GM12878 (cell line): ENCODE data around the gene AGAP3. TPM values are rescaled to one million over a fixed set of nuclear protein-coding genes. Genes with fewer than 3 reads are reported as not detected.

Experiments
- ATAC-seq: fragments of 200-7000 bp; cut with Tn5 transposase; 3 replicates; pipeline ENCODE4 v1.9.1; 2020; ENCODE audit warnings: mild to moderate bottlenecking, moderate library complexity
- BruUV-seq: library from RNA; stranded (reverse); fragments of 400-500 nt; replicated peaks from 2 replicates; lab custom pipeline; 2021; lab: Mats Ljungman, UMichigan
- CTCF ChIA-PET: fragments of 300-600 bp; sonication (Branson Sonifier 250); formaldehyde crosslinking; extraction: SDS; loops from one replicate; lab custom pipeline; 2021; ENCODE audit warnings: inconsistent platforms; lab: Yijun Ruan, JAX
- POLR2A ChIA-PET: fragments of 350-600 bp; formaldehyde crosslinking; extraction: SDS; loops from one replicate; lab custom pipeline; 2021; ENCODE audit warnings: inconsistent platforms; lab: Charles Lee
- RAD21 ChIA-PET: fragments of 300-600 bp; sonication (Branson Sonifier 250); formaldehyde crosslinking; loops from one replicate; lab custom pipeline; 2023; ENCODE audit warnings: antibody characterized with exemption; ENCODE audit not compliant: unreplicated experiment; lab: Charles Lee
- SMC1A ChIA-PET: fragments of 300-600 bp; sonication (Branson Sonifier 250); formaldehyde crosslinking; loops from one replicate; lab custom pipeline; 2023; ENCODE audit not compliant: unreplicated experiment, uncharacterized antibody; lab: Charles Lee
- DNase-seq: peaks from one replicate; pipeline ENCODE4 v3.0.0-alpha.2; 2011; ENCODE audit warnings: low read depth, low spot score
- FAIRE-seq: peaks from 3 replicates; lab custom pipeline; 2011; peaks lifted over from hg19 to GRCh38; lab: Jason Lieb, UNC
- H2AFZ ChIP-seq: 2 replicates; pipeline ENCODE4 v1.6.0; 2011; ENCODE audit warnings: low read depth, low read length, control low read depth; ENCODE audit not compliant: control insufficient read depth
- H3K27ac ChIP-seq: 2 replicates; pipeline ENCODE4 v1.5.1; 2011; ENCODE audit warnings: control low read depth; ENCODE audit not compliant: control insufficient read depth, insufficient read depth
- H3K27me3 ChIP-seq, 2 experiments: replicated peaks in 1 of 2; 2 replicates each; pipeline versions ENCODE4 v1.6.0 to v1.6.1; 2011; ENCODE audit warnings: low read length in 1 of 2; ENCODE audit not compliant: control insufficient read depth in 2 of 2, insufficient read depth in 2 of 2
- H3K36me3 ChIP-seq, 2 experiments: 2 replicates each; pipeline ENCODE4 v1.5.1; 2011; ENCODE audit warnings: low read length in 1 of 2; ENCODE audit not compliant: control insufficient read depth in 2 of 2, insufficient read depth in 2 of 2
- H3K4me1 ChIP-seq: 2 replicates; pipeline ENCODE4 v1.6.1; 2011; ENCODE audit warnings: mild to moderate bottlenecking, low read length, moderate library complexity, mixed read lengths; ENCODE audit not compliant: control insufficient read depth, insufficient read depth
- H3K4me2 ChIP-seq: 2 replicates; pipeline ENCODE4 v1.6.0; 2011; ENCODE audit warnings: control low read depth; ENCODE audit not compliant: control insufficient read depth, insufficient read depth
- H3K4me3 ChIP-seq: fragments of 200-600 bp; sonication (generic); 2 replicates; pipeline ENCODE4 v1.5.1; 2016
- H3K79me2 ChIP-seq: 2 replicates; pipeline ENCODE4 v1.6.0; 2011; ENCODE audit warnings: low read length; ENCODE audit not compliant: control insufficient read depth, insufficient read depth
- H3K9ac ChIP-seq: 2 replicates; pipeline ENCODE4 v1.8.0; 2011; ENCODE audit warnings: low read length, control low read depth, mixed read lengths; ENCODE audit not compliant: control insufficient read depth, insufficient read depth
- H3K9me3 ChIP-seq: replicated peaks from 3 replicates; pipeline ENCODE4 v1.5.1; 2011; ENCODE audit warnings: mild to moderate bottlenecking, low read length; ENCODE audit not compliant: control insufficient read depth, insufficient read depth
- H4K20me1 ChIP-seq: 2 replicates; pipeline ENCODE4 v1.6.0; 2011; ENCODE audit not compliant: control insufficient read depth, insufficient read depth
- ATF7 ChIP-seq: fragments of 450-650 bp; IDR thresholded peaks from 2 replicates; pipeline ENCODE4 v1.6.1; 2016; ENCODE audit warnings: low read depth, mild to moderate bottlenecking
- BACH1 ChIP-seq: fragments of 450-650 bp; IDR thresholded peaks from 2 replicates; pipeline ENCODE4 v1.6.1; 2017; ENCODE audit warnings: mild to moderate bottlenecking, borderline replicate concordance
- CHD1 ChIP-seq: IDR thresholded peaks from 2 replicates; pipeline ENCODE4 v1.6.1; 2012; ENCODE audit warnings: low read depth, low read length, improper control_type of control experiment
- CHD4 ChIP-seq: fragments of 200-600 bp; sonication (generic); IDR thresholded peaks from 2 replicates; pipeline ENCODE4 v1.6.1; 2016; ENCODE audit warnings: mild to moderate bottlenecking
- ETV6 ChIP-seq, 2 experiments: fragments of 450-650 bp in 1 of 2; IDR thresholded peaks in 1 of 2; conservative IDR thresholded peaks in 1 of 2; 2 replicates each; pipeline ENCODE4 v1.6.1; 2014; ENCODE audit warnings: antibody characterized with exemption in 1 of 2, borderline replicate concordance in 1 of 2, low read depth in 1 of 2, mild to moderate bottlenecking in 1 of 2, moderate library complexity in 1 of 2
- HDAC6 ChIP-seq: fragments of 200-600 bp; sonication (generic); IDR thresholded peaks from one replicate; pipeline ENCODE4 v1.8.0; 2017; ENCODE audit warnings: antibody characterized with exemption; ENCODE audit not compliant: unreplicated experiment
- HDGF ChIP-seq: fragments of 450-650 bp; IDR thresholded peaks from 2 replicates; pipeline ENCODE4 v1.6.1; 2016; ENCODE audit warnings: antibody characterized with exemption
- MEF2B ChIP-seq: fragments of 450-650 bp; IDR thresholded peaks from 2 replicates; pipeline ENCODE4 v1.6.1; 2018; ENCODE audit warnings: mild to moderate bottlenecking, moderate library complexity; ENCODE audit not compliant: partially characterized antibody, poor library complexity, severe bottlenecking
- NFIC ChIP-seq: IDR thresholded peaks from 2 replicates; pipeline ENCODE4 v1.6.1; 2012; ENCODE audit warnings: low read depth, mild to moderate bottlenecking, inconsistent platforms, low read length, moderate library complexity
- PAX5 ChIP-seq: IDR thresholded peaks from 2 replicates; pipeline ENCODE4 v1.6.1; 2011; ENCODE audit warnings: low read depth, low read length, borderline replicate concordance
- PAX8 ChIP-seq: fragments of 450-650 bp; IDR thresholded peaks from 2 replicates; pipeline ENCODE4 v1.6.1; 2017; ENCODE audit warnings: mild to moderate bottlenecking, moderate library complexity
- RBBP5 ChIP-seq: fragments of 200-600 bp; sonication (generic); conservative IDR thresholded peaks from 2 replicates; pipeline ENCODE4 v1.6.1; 2016
- ZNF384 ChIP-seq: IDR thresholded peaks from 2 replicates; pipeline ENCODE4 v1.6.1; 2012; ENCODE audit warnings: low read depth, mild to moderate bottlenecking, low read length, improper control_type of control experiment, borderline replicate concordance
- WGBS: methylation state at CpG from one replicate; pipeline ENCODE4 v1.1.6; 2016; ENCODE audit warnings: low lambda C conversion rate; ENCODE audit not compliant: insufficient replicate concordance, insufficient coverage; ENCODE audit errors: missing lambda C conversion rate; 5-methylcytosine and 5-hydroxymethylcytosine counted together
- in situ Hi-C: fragments of 300-500 bp; cut with MboI; formaldehyde crosslinking; loops from 9 replicates; pipeline ENCODE4 v1.14.3; 2018; ENCODE audit warnings: mixed read lengths
- intact Hi-C: fragments of 100-400 bp; cut with micrococcal nuclease; formaldehyde crosslinking; loops from one replicate; pipeline ENCODE4 v1.14.2; 2022; ENCODE audit not compliant: unreplicated experiment
- polyA plus RNA-seq, 11 experiments: library from polyadenylated mRNA; depleted of rRNA in 4 of 11; unstranded in 6 of 11; stranded (reverse) in 5 of 11; fragments of >200 nt; fragmentation: Nextera tagmentation in 4 of 11; fragmentation: Illumina TruSeq in 1 of 11; extraction: Ambion mirVana in 4 of 11; extraction: Trizol in 1 of 11; gene quantifications; 1 replicate in 1 of 11; 2 replicates in 10 of 11; pipeline versions ENCODE4 v1.2.1 to v1.2.3, GENCODE V29; 2011 to 2016; ENCODE audit warnings: inconsistent platforms in 2 of 11, missing spikeins in 2 of 11, low read depth in 1 of 11
- total RNA-seq, 4 experiments: library from RNA; depleted of rRNA in 3 of 4; stranded (reverse); fragments of >200 nt in 3 of 4; fragmentation: Illumina TruSeq in 1 of 4; extraction: Trizol in 1 of 4; gene quantifications; 2 replicates each; pipeline versions ENCODE4 v1.2.1 to v1.2.3, GENCODE V29; 2013 to 2021
- TF ChIP-seq, protein P1 (sequence below): IDR thresholded peaks from 2 replicates; pipeline ENCODE4 v1.6.1; 2012; ENCODE audit warnings: low read depth, low read length, improper control_type of control experiment

The AGAP3 gene
- total and polyA plus RNA-seq, 10 of the 15 experiments (the other 5 are each of a cell fraction or from before 2014, with no cell fraction given), result 1.8 to 68.1 (median 15.7) TPM

DNA sequence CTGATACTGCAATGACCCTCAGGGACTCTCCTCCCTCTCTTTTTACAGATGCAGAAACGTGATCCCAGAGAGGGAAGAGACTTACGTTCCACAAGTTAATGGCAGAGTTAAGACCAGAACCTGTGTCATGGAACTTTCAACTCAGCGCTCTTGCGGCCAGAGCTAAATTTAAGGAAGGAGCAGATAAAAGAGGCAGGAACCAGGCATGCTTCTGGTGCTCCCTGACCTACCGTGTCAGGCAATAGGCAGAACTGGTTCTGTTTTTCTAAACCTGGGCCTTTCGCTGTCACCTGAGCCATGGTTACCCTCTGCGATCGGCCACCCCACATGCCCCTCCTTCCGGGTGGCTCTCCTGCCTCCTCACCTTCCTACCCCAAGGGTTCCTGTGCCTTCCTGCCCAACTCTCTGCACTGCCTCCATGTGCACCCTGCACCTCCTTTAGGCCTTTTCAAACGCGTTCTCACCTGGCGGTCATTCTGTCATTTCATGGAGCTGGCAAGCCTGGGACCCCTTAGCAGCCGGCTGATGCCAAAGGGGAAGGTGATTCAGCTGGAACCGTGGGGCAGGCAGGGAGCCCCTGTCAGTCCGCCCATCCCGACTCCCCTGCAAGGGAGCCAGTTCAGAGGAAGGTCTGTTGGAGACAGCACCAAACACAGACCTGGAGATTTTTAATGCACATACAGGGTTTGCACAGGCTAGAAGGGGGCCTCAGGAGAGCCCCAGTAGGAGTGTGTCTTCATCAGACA lies 88.9 kb downstream of the AGAP3 start:
- Histone ChIP-seq H4K20me1 (no peaks in the 10 kb centered on the region), H3K4me2 (no peak overlapping the region), H3K9ac (no peak overlapping the region), H3K4me1 (no peaks in the 10 kb centered on the region), H3K4me3 (no peak overlapping the region), H2AFZ (no peak overlapping the region), H3K27ac (no peak overlapping the region), H3K9me3 (no peaks in the 10 kb centered on the region), H3K27me3 (peaks cover 4% of the 10 kb centered on the region in 2 experiments), H3K36me3 (no peaks in the 10 kb centered on the region), H3K79me2 (no peaks in the 10 kb centered on the region)
- RAD21 ChIA-PET, result no interaction called here
- CTCF ChIA-PET, result interaction anchor here (0.6 kb wide), 1 partner anchor 337 kb away, joined by 3 read pairs; no protein-coding TSS in a partner anchor
- in situ Hi-C loops (no loop called here), intact Hi-C loops (no loop called here)
- ATAC-seq (no peak), DNase-seq (no peak), FAIRE-seq (no peak)
- 60% methylated on average over 16 of the region's 16 CpGs for WGBS
- TF ChIP-seq ATF7 (no peak), BACH1 (no peak), ETV6 (conservative IDR thresholded peaks at IDR 0.05 in 1 of 2, IDR thresholded peaks at IDR 0.05 in 1 of 2; ENCODE audit: borderline replicate concordance in 1 of 2, low read depth in 1 of 2) (no peak), MEF2B (no peak), PAX5 (no peak)
- POLR2A ChIA-PET, result no interaction called here
- SMC1A ChIA-PET, result no interaction called here
- no TSS peak for BruUV-seq

DNA sequence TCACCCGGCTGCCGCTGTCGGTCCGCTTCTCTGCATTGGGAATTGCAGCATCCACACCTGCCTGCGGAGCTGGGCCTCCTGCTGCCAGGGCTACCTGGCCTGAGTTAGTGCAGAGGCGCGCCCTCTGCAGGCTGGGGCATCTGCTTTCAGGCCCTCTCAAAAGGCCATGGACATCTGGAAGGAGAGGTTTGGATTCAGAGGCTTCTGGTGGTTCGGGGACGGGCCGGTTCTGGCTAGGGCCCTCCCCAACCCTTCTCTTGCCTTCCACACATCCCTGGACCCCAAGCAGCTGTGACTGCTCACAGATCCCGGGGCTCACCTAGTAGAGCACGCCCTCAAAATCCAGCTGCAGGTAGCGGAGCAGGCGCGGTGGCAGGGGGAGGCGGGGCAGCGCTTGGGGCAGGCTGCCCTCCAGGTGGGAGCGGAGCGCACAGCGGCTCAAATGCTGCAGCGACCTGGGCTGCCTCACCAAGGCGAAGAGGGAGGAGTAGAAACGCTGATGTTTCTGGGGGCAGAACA lies 89.6 kb downstream of the AGAP3 start:
- Histone ChIP-seq H3K79me2 (no peaks in the 10 kb centered on the region), H2AFZ (no peak overlapping the region), H3K9me3 (no peaks in the 10 kb centered on the region)
- BruUV-seq, result no TSS peak
- POLR2A ChIA-PET, result no interaction called here
- no peak for ATAC-seq
- no peak for TF ChIP-seq CHD4
- TF ChIP-seq NFIC, result no peak
- TF ChIP-seq CHD1, result no peak
- no peak for TF ChIP-seq PAX8
- TF ChIP-seq, protein P1, sequence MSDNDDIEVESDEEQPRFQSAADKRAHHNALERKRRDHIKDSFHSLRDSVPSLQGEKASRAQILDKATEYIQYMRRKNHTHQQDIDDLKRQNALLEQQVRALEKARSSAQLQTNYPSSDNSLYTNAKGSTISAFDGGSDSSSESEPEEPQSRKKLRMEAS, result no peak
- no peak for TF ChIP-seq HDGF
- TF ChIP-seq HDAC6, result no peak
- TF ChIP-seq RBBP5, result no peak
- no peak for TF ChIP-seq ZNF384
- TF ChIP-seq, all 136 proteins: peak for 0
- ChIA-PET RAD21 (no interaction called here), CTCF (interaction anchor here (0.7 kb wide), 1 partner anchor 10 kb away, joined by 3 read pairs; no protein-coding TSS in a partner anchor), SMC1A (no interaction called here)
- Histone ChIP-seq H3K4me3 (no peak overlapping the region), H3K36me3 (no peaks in the 10 kb centered on the region), H3K27ac (no peak overlapping the region), H3K27me3 (peaks cover 4% of the 10 kb centered on the region in 2 experiments), H3K4me2 (no peak overlapping the region), H4K20me1 (no peaks in the 10 kb centered on the region), H3K9ac (no peak overlapping the region), H3K4me1 (no peaks in the 10 kb centered on the region)
- DNase-seq (no peak), FAIRE-seq (no peak)
- in situ Hi-C loops, result no loop called here
- WGBS, result 59% methylated on average over 23 of the region's 23 CpGs
- intact Hi-C loops, result no loop called here
